SHP77 (cell line): ENCODE measurements around the gene IL3RA.

Experiments
- DNase-seq, 2 experiments: peaks; one replicate each; lab custom pipeline; 2025; lab: John Stamatoyannopoulos, UW

IL3RA gene

DNA sequence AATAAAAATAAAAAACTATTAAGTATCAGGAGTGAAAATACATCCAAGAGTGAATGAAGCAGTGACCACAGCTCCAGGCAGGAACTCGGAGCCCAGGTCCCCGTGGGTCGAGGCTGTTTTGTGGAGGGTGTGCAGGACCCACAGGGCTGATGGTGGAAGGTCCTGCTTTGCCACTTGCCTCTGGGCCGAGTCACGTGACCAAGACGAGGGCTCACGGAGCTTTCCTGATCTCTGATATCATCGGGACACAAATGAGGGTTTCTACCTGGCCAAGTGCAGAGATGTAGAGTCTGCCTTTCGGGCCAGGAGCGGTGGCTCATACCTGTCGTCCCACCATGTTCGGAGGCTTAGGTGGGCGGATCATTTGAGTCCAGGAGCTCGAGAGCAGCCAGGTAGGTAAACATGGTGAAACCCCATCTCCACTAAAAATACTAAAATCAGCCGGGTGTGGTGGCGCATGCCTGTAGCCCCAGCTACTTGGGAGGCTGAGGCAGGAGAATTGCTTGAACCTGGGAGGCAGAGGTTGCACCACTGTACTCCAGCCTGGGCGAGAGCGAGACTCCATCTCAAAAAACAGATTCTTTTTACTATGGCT lies 48.2 kb downstream of the IL3RA start:
- DNase-seq: no peak

DNA sequence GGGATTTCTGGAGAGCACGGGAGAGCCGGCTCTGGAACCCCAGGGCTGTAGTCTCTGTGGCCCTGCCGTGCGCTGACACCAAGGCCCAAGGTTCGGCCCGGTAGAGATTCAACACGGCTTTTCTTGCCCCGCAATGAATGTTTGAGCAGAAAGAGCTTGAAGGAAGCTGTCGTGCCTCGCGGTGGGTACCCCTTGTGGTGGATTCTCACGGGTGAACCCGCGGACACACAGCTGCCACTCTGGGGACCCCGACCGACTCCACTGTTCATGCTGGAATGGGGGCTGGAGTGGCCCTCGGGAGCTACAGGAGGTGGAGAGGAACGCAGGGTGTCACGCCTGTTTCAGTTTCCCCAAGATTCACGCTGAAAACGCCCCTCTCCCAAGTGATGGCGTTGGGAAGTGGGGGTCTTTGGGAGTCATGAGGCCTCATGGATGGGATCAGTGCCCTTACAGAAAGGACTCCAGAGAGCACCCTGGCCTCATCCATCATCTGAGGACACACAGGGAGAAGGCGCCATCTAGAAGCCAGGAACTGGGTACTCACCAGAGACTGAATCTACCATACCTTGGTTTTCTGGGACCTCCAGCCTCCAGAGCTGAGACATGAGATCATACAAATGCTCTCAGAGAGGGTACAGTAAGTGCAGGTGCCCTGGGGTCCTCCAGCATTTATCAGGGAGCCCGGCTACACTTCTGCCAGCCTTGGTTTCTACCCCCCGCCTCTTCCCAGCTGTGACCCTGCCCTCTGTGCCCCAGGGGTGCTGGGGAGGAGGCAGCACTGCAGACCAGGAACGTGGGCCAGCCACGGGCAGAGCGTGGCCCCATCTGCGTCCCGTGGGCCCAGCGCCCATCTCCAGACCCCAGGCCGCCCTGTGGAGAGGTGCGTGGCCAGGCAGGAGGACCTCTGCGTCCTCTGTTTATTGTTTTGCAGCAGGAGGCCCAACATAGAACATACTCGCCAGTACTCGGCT lies 49.0 kb downstream of the IL3RA start:
- no peak for DNase-seq

DNA sequence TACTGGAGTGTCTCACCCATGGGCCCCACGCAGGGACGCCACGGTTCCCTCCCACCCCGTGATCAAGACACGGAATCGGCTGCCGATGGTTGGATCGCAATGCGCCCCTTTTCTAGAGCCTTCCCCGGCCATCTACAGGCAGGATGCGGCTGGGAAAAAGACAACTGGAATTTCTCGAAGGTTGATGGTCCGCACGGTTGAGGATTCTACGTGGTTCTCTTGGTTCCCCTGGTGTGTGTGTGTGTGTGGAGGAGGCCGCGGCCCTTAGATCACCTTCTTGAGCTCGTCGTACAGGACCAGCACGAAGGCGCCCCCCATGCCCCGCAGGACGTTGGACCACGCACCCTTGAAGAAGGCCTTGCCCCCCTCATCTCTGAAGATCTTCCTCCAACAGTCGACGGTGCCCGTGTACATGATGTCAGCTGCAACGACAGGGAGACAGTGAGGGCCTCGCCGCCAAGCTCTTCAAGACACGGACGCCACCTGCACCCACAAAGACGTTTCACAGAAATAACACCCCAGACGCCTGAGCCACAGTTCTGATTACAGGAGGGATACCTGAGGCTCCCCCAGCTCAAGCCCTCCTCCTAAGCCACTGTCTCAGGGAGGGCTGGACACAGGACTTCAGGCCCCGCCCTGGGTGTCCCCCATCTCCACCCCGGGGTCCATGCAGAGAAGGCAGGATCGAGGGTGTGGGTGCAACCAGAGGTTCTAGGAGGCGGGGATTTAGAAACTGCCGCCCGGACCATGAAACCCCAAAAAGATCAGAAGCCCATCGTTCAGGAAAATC lies 49.9 kb downstream of the IL3RA start:
- DNase-seq: no peak

DNA sequence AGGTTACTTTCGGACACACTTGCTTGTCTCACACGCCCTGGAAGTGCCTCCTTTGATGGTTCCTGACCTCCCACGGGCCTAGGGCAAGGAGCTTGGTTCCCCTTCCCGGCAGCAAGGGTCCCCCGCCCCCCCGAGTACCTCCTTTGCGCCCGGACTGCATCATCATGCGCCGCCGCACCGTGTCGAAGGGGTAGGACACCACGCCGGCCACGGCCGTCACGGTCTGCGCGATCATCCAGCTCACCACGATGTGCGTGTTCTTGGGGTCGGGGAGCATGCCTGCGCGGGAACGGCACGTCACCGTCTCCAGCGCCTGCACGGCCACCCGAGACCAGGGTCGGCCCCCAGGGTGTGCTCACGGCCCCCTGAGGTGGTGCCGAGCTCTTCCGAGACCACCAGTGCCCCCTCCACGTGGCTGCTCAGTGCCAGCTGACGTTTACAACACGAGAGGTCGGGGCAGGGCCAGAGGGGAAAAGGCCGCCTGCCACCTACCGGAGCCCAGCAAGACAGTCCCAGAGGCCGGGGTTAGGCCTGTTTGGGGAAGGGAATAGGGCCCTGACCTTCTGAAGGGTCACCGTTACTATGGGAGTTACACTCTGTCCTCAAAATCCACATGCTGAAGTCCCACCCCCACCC lies 50.7 kb downstream of the IL3RA start:
- DNase-seq: no peak

DNA sequence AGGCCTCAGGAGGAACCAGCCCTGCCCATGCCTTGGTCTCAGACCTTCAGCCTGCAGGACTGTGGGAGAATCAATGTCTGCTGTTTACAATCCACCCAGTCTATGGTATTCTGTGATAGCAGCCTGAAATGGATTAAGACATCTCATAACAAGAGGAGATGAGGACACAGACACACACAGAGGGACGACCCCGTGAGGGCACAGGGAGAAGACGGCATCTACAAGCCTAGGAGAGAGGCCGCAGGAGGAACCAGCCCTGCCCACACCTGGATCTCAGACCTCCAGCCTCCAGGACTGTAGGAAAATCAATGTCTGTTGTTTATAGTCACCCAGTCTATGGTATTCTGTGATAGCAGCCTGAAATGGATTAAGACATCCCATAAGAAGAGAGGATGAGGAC lies 52.1 kb downstream of the IL3RA start:
- DNase-seq: no peak

DNA sequence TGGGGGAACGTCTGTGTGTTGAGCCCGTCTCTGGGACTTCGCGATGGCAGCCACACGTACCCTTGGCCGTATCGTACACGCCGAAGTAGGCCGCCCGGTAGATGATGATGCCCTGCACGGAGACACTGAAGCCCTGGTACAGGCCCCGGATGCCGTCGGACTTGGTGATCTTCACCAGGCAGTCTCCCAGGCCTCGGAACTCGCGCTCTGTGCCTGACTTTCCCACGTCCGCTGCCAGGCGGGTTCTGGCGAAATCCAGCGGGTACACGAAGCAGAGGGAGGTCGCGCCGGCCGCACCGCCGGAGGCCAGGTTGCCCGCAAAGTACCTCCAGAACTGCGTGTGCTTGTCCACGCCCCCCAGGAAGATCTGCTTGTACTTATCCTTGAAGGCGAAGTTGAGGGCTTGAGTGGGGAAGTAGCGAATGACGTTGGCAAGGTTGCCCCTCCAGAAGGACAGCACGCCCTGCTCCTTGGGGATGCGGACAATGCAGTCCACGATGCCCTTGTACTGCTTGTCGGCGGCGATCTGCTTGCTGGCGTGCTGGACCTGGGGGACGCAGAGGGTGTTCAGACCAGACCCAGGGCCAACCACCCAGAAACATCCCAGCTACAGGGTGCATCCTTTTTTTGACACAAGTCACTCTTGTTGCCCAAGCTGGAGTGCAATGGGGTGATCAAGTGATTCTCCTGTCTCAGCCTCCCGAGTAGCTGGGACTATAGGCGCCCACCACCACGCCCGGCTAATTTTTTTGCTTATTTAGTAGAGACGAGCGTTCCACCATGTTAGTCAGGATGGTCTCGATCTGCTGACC lies 52.8 kb downstream of the IL3RA start:
- no peak for DNase-seq

DNA sequence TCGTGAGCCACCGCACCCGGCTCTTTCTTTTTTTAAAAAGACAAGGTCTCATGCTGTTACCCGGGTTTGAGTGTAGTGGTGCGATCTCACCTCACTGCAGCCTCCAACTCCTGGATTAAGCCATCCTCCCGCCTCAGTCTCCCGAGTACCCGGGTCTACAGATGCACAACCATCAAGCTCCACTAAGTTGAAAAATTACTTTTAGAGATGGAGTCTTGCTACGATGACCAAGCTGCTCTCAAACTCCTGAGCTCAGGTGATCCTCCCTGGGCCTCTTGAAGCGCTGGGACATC lies 53.4 kb downstream of the IL3RA start:
- DNase-seq: no peak

DNA sequence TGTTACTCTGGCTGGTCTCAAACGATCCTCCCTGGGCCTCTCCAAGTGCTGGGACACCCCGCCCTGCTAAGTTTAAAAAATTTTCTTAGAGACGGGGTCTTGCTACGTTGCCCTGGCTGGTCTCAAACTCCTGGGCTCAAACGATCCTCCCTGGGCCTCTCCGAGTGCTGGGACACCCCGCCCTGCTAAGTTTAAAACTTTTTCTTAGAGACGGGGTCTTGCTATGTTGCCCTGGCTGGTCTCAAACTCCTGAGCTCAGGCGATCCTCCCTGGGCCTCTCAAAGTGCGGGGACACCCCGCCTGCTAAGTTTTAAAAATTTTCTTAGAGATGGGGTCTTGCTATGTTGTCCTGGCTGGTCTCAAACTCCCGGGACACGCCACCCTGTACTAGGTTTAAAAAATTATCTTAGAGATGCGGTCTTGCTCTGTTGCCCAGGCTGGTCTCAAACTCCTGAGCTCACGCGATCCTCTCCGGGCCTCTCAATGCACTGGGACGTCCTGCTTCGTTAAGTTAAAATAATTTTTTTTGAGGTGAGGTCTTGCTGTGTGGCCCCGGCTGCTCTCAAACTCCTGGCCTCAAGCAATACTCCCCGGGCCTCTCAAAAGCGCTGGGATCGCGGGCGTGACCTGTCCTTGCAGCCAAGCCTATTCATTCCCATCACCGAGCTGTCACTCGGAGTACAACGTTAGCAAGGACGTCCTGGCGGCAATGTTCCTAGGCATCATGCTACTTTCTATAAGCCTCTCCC lies 54.2 kb downstream of the IL3RA start:
- DNase-seq: no peak

DNA sequence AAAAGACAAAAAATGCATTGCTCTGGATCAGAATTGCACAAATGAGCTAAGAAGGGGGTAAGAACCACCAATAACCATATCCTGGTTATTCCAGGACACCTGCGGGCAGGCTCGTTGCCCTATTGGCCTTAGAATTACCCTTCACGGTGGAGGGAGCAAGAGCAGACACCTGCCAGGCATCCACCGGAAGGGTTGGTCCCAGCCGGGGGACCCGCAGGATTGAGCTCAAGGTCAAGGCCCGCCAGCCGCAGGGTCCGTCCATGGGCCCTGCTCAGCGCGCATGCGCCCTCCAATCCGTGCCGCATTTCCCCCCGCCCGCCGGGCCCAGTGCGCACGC lies 54.8 kb downstream of the IL3RA start:
- no peak for DNase-seq

DNA sequence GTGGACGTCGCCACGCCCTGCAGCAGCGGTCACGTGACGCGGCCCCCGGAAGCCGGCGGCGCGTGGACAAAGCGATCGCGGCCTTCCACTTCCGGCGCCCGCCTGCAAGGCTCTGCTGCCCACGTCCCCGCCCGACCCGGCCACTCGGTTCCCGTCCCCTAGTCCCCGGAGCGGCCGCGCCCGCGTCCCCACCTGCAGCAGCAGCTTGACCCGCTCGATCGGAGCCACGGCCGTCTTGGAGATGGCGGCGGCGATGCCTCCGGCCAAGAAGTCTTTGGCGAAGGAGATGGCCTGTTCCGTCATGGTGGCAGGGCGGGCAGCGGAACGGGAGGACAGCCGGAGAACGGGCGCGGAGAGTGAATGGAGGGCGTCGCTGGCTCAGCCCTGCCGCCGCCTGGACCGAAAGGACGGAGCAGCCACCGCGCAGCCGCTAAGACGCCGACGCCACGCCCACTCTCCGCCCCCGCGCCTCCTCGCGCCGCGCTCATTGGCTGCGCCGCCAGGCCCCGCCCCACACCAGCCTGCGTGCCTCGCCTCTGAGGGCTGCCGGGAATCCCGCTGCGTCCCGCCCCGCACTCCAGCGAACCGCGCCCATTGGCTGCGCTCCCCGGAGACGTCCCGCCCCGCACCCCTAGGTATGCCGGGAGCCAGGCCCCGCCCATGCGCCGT lies 55.3 kb downstream of the IL3RA start, which contains the start of gene SLC25A6:
TSS of gene SLC25A6 (minus strand) at position 407 of the 669 bp plus-strand sequence. CDS start at position 303, 104 bp downstream.
- DNase-seq: no peak

DNA sequence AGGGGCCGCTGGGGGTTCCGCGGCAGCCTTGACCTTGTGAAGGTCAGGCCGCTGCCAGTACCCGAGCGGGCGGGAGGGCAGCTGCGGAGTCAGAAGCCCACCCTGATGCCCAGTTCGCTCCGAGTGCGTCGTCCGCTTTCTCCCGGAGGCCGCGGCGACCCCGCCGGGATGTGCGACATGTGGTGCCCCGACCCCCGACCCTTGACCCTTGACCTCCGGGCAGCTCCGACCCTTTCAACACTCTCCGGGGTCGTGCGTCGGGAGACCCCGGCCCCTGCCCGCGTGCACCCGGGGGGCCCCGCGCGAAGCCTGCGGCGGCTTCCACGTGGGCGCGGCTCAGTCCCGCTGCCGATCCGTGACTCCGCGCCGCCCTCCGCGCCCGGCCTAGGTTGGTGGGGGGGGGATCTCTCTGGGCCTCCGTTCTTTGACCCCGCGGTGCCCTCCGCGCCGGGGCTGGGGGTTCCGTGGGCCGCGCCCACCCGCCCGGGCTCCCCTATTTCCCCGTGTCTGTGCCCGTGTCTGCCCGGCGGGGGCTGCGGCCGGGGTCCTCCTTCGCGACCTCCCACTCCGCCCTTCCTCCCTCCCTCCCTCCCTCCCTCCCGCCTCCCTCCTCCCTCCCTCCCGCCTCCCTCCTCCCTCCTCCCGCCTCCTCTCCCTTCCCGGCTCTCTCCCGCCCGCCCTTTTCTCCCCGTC lies 55.9 kb downstream of the IL3RA start:
- DNase-seq: no peak

DNA sequence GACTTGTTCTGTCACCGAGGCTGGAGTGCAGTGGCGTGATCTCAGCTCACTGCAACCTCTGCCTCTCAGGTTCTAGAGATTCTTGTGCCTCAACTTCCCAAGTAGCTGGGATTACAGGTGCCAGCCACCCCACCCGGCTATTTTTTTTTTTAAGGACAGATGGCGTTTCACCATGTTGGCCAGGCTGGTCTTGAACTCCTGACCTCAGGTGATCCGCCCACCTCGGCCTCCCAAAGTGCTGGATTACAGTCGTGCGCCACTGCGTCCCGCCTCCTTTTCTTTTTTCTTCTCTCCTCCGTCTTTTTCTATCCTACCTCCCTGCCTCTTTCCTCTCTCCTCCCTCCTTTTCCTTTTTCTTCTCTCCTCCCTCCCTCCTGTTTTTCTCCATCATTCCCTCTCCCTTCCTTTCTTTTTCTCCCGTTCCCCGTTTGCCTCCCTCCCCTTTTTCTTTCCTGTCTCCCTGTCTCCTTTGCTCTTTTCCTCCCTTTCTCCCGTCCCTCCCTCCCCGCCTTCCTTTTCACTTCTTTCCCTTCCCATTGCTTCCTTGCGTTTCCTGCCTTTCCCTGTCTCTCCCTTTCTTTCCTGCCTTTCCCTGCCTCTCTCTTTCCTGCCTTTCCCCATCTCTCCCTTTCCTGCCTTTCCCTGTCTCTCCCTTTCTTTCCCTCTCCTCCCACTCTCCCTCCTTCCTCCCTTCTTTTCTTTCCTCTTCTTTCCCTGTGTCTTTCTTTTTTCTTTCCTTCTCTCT lies 57.5 kb downstream of the IL3RA start:
- no peak for DNase-seq

DNA sequence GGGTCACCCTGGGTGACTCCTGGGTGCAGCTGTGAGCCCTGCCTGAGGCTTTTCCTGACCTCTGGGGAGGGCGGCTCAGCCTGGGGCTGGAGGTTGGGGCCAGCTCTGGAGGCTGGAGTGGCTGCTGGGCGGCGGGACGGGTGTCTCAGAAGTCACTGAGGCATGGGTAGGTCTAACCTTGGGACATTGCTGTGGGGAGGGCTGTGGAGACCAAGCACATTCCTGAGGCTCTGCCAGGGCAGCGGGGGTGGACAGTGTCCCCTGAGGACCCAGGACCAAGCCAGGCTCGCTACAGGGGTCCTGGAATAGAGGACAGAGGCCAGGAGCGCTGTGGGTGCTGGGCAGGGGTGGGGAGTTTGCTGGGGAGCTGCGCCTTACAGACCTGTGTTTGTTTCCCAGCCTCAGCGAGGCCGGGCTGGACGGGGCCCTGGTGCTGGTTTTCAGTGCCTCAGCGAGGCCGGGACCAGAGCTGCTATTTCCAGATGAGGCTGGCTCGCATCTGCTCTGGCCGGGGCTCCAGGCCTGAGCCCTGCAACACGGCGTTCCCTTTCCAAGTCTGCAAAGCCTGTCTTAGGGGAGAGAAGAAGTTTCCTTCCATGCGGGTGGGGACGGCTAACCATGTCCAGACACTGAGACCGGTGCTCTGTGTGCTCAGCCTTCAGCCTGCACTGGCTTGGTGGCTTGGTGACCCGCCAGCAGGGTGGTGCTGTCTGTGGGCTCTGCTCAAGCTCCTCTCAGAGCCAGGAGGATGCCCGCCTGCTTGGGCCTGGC lies 58.3 kb downstream of the IL3RA start:
- no peak for DNase-seq

DNA sequence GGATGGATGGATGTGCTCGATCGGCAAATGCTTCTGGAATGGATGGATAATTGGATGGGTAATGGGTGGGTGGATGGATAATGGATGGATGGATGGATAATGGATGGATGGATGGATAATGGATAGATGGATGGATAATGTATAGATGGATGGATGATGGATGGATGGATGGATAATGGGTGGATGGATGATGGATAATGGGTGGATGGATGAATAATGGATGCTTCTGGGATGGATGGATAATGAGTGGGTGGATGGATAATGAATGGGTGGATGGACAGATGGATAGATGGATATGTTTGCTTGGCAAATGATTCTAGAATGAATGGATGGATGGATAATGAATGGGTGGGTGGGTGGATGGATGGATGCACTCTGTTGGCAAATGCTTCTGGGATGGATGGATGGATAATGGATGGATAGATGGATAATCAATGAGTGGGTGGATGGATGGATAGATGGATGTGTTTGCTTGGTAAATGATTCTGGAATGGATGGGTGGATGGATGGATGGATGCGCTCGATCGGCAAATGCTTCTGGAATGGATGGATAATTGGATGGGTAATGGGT lies 59.1 kb downstream of the IL3RA start:
- no peak for DNase-seq

DNA sequence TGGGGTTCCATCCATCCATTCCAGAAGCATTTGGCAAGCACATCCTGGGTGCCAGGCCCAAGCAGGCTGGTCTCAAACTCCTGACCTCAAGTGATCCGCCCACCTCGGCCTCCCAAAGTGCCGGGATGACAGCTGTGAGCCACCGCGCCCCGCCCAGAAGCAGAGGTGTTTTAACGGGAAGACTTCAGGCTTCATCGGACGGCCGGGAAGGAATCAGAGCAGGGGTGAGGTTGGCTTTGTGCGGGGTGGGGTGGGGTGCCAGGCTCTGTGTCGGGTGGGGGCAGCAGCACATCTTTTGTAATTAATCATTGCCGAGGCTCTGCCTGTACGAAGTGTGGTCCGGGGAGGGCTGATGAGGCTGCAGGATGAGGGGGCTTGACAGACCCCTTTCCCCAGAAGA lies 60.4 kb downstream of the IL3RA start:
- no peak for DNase-seq

DNA sequence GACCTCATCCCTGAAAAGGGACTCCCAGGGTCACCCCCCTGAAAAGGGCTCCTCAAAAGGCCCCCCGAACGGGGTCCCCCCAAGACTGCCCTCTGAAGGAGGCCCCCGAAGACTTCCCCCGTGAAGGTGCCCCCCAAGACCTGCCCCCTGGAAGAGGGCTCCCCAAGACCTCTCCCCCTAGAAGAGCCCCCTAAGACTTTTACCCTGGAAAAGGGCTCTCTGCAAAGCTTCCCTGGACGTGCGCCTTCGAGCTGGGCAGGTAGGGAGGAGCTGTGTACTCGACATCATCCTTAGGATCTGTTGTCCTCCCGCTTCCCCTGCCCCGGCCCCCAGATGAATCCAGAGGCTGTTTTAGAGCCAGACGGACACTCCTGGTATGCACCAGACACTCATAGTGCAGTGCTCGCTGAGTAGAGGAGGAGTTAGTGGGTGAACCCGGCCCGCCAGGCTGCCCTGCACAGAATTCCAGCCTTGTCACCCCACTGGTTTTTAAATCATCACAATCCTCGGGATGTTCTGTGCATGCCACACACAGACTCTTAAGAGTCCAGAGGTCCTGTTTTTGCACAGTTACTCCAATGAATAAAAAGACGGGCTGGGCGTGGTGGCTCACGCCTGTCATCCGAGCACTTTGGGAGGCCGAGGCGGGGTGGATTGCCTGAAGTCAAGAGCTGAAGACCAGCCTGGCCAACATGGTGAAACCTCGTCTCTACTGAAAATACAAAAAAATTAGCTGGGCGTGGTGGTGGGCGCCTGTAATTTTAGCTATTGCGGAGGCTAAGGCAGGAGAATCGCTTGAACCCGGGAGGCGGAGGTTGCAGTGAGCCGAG lies 61.1 kb downstream of the IL3RA start:
- DNase-seq: no peak
